HG03175 (cell line): ENCODE results near the gene STARD7.
"Not testable (repeated sequence)": the region's sequence is repeated elsewhere in the genome, so short reads cannot be mapped to it uniquely, and the experiment has no call there.

ENCODE experiments used
- ATAC-seq: cut with Tn5 transposase; IDR thresholded peaks from one replicate; pipeline ENCODE4 v1.9.1; 2021; ENCODE audit warnings: mild to moderate bottlenecking, moderate library complexity; ENCODE audit not compliant: unreplicated experiment

The STARD7 gene

GRCh38 chr2:96150791-96151594, 57.6 kb downstream of the STARD7 start:
- ATAC-seq = no peak

DNA sequence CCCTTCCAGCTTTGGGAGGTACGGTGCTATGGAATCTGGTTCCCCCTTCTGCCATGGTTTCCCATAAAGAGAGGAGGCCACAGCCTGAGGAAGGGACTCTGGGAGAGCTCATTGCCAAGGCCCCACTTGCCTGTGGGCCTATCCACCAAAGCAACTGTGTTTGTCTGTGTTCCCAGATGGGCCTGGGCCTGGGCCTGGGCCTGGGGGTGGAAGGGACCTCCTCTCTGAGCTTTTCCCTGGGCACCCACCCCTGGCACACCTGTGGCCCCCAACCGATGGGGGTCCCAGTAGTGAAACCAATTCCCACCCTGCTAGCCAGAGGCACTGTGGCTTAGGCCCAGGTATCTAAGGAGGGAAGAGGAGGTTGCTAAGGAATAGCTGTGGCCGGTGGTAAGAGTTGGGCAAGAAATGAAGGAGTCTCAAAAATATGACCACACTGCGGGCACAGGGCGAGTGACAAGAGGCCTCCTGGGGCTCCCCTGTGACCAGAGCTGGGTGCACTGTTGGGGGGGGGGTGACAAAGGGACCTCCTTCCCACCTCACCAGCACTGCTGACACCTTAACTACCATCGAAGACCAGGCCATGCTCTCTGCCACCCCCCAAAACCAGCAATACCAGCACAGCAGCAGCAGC, 58.5 kb downstream of the STARD7 start:
- no peak for ATAC-seq

DNA sequence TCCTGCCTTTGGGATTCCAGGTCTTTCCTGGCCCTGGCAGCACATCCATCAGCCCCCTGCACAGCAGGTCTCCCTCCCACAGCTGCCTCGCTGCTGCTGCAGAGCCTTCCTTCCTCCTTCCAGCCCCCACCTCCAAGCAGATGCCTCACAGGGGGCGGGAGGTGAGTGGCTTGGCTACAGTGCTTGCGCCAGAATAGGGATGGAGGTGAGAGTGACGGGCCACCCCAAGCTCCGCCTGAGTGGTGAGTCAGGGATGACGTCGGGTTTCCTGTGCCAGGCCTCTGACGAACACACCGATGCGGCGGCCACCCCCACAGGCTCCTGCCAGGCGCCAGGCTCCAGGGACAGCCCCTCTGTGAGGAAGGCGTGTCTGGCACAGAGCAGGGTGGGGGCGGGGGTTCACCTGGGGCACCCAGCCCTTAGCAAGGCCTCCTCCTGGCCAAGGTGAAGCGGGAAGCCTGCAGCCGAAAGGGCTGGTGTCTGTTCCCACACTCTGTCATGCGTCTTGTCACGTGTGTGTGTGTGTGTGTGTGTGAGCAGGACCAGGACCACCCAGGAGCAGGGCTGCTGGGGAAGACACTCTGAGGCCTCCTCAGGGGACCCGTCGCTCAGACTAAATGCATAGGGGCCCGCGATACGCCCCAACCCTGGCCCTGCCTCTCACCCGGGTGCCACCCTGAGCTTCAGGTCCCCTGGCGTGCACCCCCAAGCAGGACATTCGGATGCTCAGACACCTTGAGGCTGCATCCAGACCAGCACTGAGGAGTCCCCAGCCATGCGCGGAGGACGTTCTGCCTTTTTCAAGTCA, 60.0 kb downstream of the STARD7 start:
- peak; percentile 48 for ATAC-seq

GRCh38 chr2:96147593-96148201, 60.9 kb downstream of the STARD7 start:
- ATAC-seq = no peak

GRCh38 chr2:96146881-96147592, 61.6 kb downstream of the STARD7 start:
- no peak for ATAC-seq

DNA sequence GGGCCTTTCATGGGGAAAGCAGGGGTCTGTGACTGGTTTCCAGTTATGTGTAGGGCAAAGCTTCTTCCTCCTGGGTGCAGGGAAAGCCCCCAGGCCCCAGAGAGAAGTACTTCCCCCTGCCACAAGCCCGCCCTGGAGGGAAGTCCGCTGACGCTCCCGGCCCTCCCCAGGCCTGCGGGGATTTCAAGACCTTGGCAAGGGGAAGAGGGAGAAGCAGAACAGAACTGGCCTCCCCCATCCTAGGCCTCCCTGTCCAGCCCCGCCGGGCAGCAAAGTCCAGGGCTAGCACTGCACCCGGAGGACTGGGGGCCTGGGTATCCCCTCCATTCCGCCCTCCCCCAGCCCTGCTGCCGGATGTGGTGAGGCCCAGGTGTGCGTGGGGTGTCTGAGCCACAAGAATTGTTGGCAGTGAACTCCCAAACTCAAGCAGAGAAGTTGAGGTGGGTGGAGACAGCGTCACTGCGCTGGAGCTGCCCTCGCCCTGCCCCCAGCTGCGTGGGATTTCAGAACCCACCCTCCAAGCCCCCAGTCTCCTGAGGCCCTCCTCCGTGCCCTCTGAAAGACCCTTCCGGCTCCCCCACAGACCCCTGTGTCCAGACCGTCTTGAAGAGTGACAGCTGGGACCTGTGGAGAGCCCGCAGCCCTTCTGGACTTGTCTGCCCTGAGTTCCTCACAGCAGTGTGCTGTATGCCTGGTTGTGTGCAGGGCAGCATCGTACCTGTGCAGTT, 62.3 kb downstream of the STARD7 start:
- ATAC-seq = peak; percentile 31

DNA sequence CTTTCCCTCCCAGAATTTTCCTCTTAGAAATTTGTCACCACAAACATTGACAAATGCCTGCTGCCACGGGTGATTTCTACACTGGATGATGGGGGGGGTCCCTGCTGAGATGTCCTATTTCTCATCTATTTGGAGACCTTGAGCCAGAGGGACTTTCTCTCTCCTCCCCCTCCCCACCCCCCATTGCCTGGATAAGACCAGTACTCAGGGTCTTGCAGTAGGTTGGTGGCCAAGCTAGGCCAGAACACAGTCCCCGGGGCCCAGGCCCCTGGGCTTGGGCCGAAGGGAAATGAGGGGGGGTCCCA, 62.8 kb downstream of the STARD7 start:
- ATAC-seq = no peak

- ATAC-seq = peak; percentile 61
Observed at GRCh38 chr2:96145036-96145847, 63.4 kb downstream of the STARD7 start, which contains the start of gene DUSP2. TSS of gene DUSP2 (minus strand) at chr2:96145440. CDS start at chr2:96145354, 86 bp downstream.

DNA sequence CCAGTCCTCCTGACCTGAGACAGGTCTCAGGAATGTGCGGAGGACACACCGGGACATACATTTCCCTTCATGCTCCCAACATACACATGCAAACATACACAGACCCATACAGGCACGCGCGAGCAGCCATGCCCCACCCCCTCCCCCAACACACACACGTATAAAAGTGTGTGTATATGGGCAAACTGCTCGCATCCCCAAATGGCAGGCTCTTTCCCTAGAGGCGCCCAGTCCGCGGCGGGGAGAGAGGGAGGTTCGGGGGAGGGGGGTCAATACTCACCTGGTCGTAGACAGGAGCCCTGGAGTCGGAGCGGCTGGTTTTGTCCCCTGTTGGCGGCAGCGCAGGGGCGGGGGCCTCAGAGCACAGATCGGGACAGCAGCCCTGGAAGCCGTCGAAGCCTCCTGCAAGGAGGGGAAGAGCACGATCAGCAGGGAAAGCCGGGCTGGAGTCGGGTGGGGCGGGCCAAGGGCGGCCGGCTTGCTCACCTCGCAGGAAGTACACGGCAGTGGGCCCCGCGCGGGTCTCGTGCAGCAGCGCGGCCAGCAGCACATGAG, 64.1 kb downstream of the STARD7 start:
- ATAC-seq = no peak

GRCh38 chr2:96143848-96144480, 64.7 kb downstream of the STARD7 start:
- ATAC-seq = no peak

GRCh38 chr2:96143231-96143847, 65.3 kb downstream of the STARD7 start:
- ATAC-seq = no peak

GRCh38 chr2:96142217-96143113, 66.2 kb downstream of the STARD7 start:
- no peak for ATAC-seq

GRCh38 chr2:96141624-96141967, 67.0 kb downstream of the STARD7 start:
- not testable (repeated sequence) for ATAC-seq

GRCh38 chr2:96140941-96141623, 67.5 kb downstream of the STARD7 start:
- ATAC-seq = no peak

DNA sequence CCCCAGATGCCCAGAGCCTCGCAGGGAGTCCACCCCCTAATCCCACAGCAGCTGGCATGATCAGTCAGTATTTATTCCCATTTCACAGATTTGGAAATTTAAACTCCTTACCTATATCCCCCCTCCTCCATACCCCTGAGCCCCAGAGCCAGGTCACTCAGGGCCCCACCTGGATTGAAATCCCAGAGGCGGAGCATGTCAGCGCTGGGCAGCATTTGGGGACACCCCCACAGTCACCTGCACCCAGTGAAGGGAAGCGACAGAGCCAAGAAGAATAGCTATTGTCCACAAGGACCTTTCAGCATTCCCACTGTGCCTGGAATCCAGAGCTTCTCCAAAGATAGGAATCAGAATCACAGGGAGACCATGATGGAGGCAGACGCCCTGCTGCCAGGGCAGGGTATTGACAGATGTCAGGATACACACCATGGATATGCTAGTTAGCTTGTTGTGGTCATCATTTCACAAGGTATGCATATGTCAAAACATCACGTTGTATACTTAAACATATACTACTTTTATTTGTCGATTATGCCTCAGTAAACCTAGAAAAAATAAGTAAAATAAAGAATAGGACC, 69.4 kb downstream of the STARD7 start:
- ATAC-seq = no peak
